Measurements from ENCODE around the gene OSGIN1. TPM values are rescaled to one million over a fixed set of nuclear protein-coding genes. Genes with fewer than 3 reads are reported as not detected.

OSGIN1 gene
- total RNA-seq, 4 donors from 2014 or later, result 2.7 to 7.2 (median 4.4) TPM

DNA sequence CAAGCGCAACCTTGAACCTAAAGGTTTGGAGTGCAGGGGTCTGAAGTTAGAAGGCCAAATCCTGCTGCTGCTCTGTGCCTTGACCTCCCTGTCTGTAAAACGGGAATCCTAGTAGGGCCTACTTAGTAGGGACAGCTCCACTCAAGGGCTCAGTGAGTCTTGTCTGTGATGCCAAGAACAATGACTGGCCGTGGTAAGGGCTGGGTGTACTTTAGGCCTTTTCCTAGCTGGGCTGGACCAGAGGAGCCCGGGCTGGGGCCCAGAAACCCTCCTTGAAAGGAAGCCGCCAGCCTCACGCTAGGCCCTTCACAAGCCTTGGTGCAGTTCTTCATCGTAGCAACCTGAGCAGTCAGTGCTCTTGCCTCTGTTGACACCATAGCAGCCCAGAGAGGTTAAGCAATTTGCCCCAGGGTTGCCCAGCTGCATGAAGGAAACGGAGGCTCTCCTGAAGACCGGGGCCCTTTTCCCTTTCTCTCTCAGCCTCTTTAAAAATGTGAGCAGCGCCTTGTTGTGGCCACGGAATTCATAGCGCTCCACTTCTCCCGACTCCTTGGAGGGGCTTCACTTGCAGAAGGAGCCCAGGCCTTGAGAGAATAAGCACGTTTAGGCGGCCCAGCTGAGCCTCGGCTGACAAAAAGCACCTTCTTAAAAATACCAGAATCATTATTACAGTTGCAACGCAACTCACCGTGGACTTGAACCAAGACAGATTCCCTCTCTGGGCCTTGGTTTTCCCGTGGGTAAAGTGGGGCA is 19.4 kb downstream of the OSGIN1 start:
- TF ChIP-seq, protein P1, sequence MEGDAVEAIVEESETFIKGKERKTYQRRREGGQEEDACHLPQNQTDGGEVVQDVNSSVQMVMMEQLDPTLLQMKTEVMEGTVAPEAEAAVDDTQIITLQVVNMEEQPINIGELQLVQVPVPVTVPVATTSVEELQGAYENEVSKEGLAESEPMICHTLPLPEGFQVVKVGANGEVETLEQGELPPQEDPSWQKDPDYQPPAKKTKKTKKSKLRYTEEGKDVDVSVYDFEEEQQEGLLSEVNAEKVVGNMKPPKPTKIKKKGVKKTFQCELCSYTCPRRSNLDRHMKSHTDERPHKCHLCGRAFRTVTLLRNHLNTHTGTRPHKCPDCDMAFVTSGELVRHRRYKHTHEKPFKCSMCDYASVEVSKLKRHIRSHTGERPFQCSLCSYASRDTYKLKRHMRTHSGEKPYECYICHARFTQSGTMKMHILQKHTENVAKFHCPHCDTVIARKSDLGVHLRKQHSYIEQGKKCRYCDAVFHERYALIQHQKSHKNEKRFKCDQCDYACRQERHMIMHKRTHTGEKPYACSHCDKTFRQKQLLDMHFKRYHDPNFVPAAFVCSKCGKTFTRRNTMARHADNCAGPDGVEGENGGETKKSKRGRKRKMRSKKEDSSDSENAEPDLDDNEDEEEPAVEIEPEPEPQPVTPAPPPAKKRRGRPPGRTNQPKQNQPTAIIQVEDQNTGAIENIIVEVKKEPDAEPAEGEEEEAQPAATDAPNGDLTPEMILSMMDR (IDR thresholded peaks at IDR 0.05; ENCODE audit: low read depth), result no peak

DNA sequence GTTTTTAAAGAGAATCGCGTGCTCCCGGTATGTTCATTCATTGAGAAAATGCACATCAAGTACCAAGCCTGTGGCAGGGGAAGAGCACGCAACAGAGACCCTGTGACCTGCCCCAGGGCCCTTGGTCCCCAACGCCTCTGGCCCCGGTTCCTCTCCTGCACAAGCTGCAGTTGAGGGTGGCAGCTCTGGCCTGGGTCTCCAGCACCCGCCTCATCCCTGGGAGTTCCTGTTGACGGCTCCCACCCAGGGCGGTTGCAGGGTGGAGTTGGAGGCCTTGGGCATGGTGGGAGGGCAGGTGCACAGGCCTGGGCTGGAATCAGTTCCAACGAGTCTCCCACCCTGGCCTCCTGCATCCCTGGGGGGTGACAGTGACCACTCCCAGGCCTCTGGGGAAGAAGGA is 20.0 kb downstream of the OSGIN1 start:
- TF ChIP-seq, protein P1 (IDR thresholded peaks at IDR 0.05; ENCODE audit: low read depth), result no peak

DNA sequence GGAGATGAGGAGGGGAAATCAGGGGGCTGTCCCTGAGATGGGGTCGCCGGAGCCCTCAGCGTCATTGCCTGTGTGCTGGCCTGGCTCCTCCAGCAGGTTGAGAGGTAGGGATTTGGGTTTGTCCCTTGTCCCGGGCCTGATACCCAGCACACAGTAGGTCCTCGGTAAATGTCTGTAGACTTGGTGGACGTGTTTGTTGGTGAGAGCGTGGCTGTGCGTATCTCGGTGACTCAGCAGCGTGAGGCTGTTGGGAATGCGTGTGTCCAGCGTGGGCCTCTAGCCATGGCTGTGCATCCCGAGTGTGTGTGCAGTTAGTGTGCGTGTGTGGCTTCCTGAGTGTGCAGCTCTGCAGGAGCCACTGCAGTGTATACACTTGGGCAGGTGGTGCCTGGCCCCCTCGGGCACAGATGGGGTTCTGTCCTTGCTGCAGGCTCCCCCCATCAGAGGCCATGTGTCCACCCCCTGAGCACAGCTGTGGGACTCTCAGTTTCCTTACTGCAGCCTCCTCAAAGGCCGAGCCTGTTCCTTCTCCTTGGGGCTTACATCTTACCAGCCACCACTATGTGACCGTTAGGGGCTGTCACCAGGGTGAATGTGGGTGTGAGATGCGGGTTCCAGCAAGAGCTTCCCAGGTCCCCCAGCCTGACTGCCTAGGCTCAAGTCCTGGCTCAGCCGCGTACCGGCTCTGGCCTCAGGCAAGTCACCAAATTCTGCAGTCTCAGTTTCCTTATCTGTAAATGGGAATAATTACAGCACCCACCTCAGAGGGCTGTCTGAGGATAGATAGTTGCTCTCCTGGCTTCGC is 20.7 kb downstream of the OSGIN1 start:
- TF ChIP-seq, protein P1 (IDR thresholded peaks at IDR 0.05; ENCODE audit: low read depth), result no peak

DNA sequence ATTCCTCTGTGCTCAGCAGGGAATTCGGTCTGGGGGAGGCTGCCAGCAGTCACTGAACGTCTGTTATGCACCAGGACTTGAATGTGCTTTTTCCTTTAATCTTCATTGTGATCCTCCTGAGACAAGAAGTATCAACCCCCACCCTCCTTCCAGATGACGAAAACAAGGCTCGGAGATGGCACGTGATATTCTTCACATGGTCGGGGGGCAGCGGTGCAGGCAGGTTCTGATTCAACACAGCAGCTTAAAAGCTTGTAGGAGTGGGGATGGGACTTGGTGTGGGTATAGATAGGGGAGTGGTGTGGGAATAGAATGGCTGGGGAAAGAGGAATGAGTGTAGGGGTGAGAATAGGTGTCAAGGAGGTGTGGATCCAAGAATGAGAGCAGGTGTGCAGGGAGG is 21.4 kb downstream of the OSGIN1 start:
- TF ChIP-seq, protein P1 (IDR thresholded peaks at IDR 0.05; ENCODE audit: low read depth), result no peak

GRCh38 chr16:83975590-83976260 is 22.7 kb downstream of the OSGIN1 start:
- TF ChIP-seq, protein P1 (IDR thresholded peaks at IDR 0.05; ENCODE audit: low read depth), result no peak

DNA sequence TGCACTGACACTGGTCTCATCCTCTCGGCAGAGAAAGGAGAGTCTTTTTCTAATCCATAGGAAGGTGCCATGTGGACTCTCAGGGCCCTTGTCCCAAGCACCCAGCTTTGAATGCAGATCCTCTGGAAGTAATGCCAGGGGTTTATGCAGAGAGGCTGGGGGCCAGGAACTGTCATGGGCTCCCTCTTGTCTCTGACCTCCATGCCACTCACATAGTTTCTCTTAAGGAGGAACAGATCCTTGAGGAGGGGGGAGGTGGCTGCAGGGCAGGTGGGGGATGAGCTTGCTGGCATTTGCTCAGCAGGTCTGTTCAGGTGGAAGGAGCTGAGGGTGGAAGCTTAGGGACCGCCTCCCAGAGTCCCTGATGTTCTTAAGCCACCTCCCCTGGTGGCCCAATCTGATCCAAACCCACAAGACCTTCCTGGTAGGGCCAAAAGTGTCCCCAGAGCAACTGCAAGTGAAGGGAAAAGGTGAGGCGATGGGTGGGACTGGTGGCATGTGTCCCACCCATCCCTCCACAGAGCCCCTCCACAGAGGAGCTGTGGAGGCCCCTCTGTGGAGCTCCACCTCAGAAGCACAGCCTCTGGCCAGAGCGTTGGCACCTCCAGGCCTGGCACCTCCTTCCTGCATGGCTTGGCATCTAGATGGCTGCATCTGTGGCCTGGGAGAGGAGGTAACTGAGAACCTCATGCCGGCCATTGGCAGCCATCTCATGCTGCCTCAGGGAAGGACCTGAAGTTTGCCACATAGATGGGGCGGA is 24.2 kb downstream of the OSGIN1 start:
- TF ChIP-seq, protein P1 (IDR thresholded peaks at IDR 0.05; ENCODE audit: low read depth), result no peak
